Upper lobe of left lung (tissue), 6 donors: Measurements from ENCODE around the gene ARHGAP45. TPM values are rescaled to one million over a fixed set of nuclear protein-coding genes. Genes with fewer than 3 reads are reported as not detected.

Experiments
- ATAC-seq, 2 donors: fragments of 200-7000 bp; cut with Tn5 transposase; one replicate each; pipeline ENCODE4 v1.9.1; 2022; ENCODE audit warnings: mild to moderate bottlenecking in 2 of 2, moderate library complexity in 2 of 2; ENCODE audit not compliant: low FRiP score in 2 of 2
- DNase-seq, 2 donors: peaks; one replicate each; pipeline ENCODE4 v3.0.0-alpha.2; 2019 to 2020
- H3K27ac ChIP-seq, 4 donors: fragments of 200-600 bp; sonication (generic); one replicate each; pipeline ENCODE4 v1.5.1; 2016 to 2019
- H3K27me3 ChIP-seq, 4 donors: fragments of 200-600 bp; sonication (generic); one replicate each; pipeline ENCODE4 v1.5.1; 2017 to 2019
- H3K36me3 ChIP-seq, 4 donors: fragments of 200-600 bp; sonication (generic); one replicate each; pipeline ENCODE4 v1.5.1; 2016 to 2019
- H3K4me1 ChIP-seq, 4 donors: fragments of 200-600 bp; sonication (generic); one replicate each; pipeline ENCODE4 v1.5.1; 2018 to 2019
- H3K4me3 ChIP-seq, 4 donors: fragments of 200-600 bp; sonication (generic); one replicate each; pipeline ENCODE4 v1.5.1; 2017 to 2019; ENCODE audit warnings: mild to moderate bottlenecking in 2 of 4, moderate library complexity in 1 of 4
- H3K9me3 ChIP-seq, 4 donors: fragments of 200-600 bp; sonication (generic); one replicate each; pipeline ENCODE4 v1.5.1; 2018 to 2019
- EP300 ChIP-seq, 4 donors: sonication (generic); formaldehyde crosslinking; IDR thresholded peaks; one replicate each; pipeline ENCODE4 v1.5.1; 2017; ENCODE audit warnings: antibody characterized with exemption in 4 of 4, control low read depth in 2 of 4
- POLR2A ChIP-seq, 4 donors: fragments of 450-650 bp; IDR thresholded peaks; one replicate each; pipeline ENCODE4 v1.5.1; 2016 to 2017; ENCODE audit warnings: antibody characterized with exemption in 4 of 4, mild to moderate bottlenecking in 2 of 4
- POLR2AphosphoS5 ChIP-seq, 2 donors: sonication (generic); formaldehyde crosslinking; IDR thresholded peaks; one replicate each; pipeline ENCODE4 v1.5.1; 2017; ENCODE audit warnings: antibody characterized with exemption in 2 of 2
- WGBS, 2 donors: methylation state at CpG; one replicate each; pipeline ENCODE4 v1.1.5; 2017 to 2018; 5-methylcytosine and 5-hydroxymethylcytosine counted together
- total RNA-seq, 6 donors: library from RNA; depleted of rRNA in 4 of 6; stranded (reverse); fragments of >200 nt in 4 of 6; gene quantifications; one replicate each; pipeline versions ENCODE4 v1.1.0 to v1.2.1, GENCODE V29; 2016 to 2021
- TF ChIP-seq, protein P1 (sequence below), 6 experiments: fragments of 450-650 bp in 4 of 6; fragments of 200-600 bp in 2 of 6; sonication (generic) in 2 of 6; IDR thresholded peaks; one replicate each; pipeline ENCODE4 v1.5.1; 2016 to 2019; ENCODE audit warnings: antibody characterized with exemption in 6 of 6
- donor health status: DM: no; HTN: no; CAD: no; lungs with moderate emphysema.
- donor health status: DM: no; HTN: yes; CAD: no; lungs with severe emphysema.

Gene ARHGAP45
- total RNA-seq, 6 donors from 2014 or later = 91.6 to 332 (median 123) TPM

- DNase-seq = peak in 1 of 2 donors; percentile 86
- WGBS, 2 donors = 93 to 97% methylated on average over 25 to 40 of the region's 50 CpGs
- peaks cover 5 to 74% (median 65%) of the 10 kb centered on the region in 4 donors for H3K36me3 ChIP-seq
Observed at GRCh38 chr19:1080360-1081161, 13.6 kb downstream of the ARHGAP45 start.

GRCh38 chr19:1081301-1082164, 14.6 kb downstream of the ARHGAP45 start:
- DNase-seq = peak in 1 of 2 donors; percentile 95
- ATAC-seq = no peak
- TF ChIP-seq, protein P1, sequence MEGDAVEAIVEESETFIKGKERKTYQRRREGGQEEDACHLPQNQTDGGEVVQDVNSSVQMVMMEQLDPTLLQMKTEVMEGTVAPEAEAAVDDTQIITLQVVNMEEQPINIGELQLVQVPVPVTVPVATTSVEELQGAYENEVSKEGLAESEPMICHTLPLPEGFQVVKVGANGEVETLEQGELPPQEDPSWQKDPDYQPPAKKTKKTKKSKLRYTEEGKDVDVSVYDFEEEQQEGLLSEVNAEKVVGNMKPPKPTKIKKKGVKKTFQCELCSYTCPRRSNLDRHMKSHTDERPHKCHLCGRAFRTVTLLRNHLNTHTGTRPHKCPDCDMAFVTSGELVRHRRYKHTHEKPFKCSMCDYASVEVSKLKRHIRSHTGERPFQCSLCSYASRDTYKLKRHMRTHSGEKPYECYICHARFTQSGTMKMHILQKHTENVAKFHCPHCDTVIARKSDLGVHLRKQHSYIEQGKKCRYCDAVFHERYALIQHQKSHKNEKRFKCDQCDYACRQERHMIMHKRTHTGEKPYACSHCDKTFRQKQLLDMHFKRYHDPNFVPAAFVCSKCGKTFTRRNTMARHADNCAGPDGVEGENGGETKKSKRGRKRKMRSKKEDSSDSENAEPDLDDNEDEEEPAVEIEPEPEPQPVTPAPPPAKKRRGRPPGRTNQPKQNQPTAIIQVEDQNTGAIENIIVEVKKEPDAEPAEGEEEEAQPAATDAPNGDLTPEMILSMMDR (IDR thresholded peaks at IDR 0.05) = no peak
- TF ChIP-seq EP300 (IDR thresholded peaks at IDR 0.05) = no peak
- TF ChIP-seq POLR2A (IDR thresholded peaks at IDR 0.05) = no peak
- TF ChIP-seq POLR2AphosphoS5 (IDR thresholded peaks at IDR 0.05) = no peak
- Histone ChIP-seq H3K36me3 (peaks cover 6 to 84% (median 74%) of the 10 kb centered on the region in 4 donors), H3K27me3 (no peaks in the 10 kb centered on the region), H3K4me3 (peak overlapping the region in 3 of 4 donors; percentile 19 to 22 (median 20)), H3K9me3 (no peaks in the 10 kb centered on the region), H3K27ac (peak overlapping the region in 3 of 4 donors; percentile 57 to 75 (median 67)), H3K4me1 (peaks cover 17 to 43% (median 27%) of the 10 kb centered on the region in 4 donors)
- WGBS, 2 donors = 79 to 92% methylated on average over 25 to 50 of the region's 58 CpGs

More at GRCh38 chr19:1080360-1081161, 13.6 kb downstream of the ARHGAP45 start:
- no peak for ATAC-seq
- Histone ChIP-seq H3K27me3 (no peaks in the 10 kb centered on the region), H3K4me1 (peaks cover 26 to 52% (median 34%) of the 10 kb centered on the region in 4 donors), H3K9me3 (no peaks in the 10 kb centered on the region), H3K4me3 (no peak overlapping the region), H3K27ac (no peak overlapping the region)
- TF ChIP-seq POLR2AphosphoS5 (IDR thresholded peaks at IDR 0.05) = no peak
- no peak for TF ChIP-seq EP300 (IDR thresholded peaks at IDR 0.05)
- TF ChIP-seq POLR2A (IDR thresholded peaks at IDR 0.05) = no peak
- TF ChIP-seq, protein P1 (IDR thresholded peaks at IDR 0.05) = no peak

- H3K27ac ChIP-seq = peak overlapping the region in 2 of 4 donors; percentile 67 to 75
- peaks cover 8 to 90% (median 80%) of the 10 kb centered on the region in 4 donors for H3K36me3 ChIP-seq
- 45 to 73% methylated on average over 32 to 48 of the region's 51 CpGs for WGBS, 2 donors
- ATAC-seq (peak; percentile 77 to 93), DNase-seq (peak; percentile 93 to 95)
- TF ChIP-seq POLR2AphosphoS5 (IDR thresholded peaks at IDR 0.05) = peak in 1 of 2 donors; percentile 2
- TF ChIP-seq, protein P1 (IDR thresholded peaks at IDR 0.05) = no peak
- H3K4me1 ChIP-seq = peaks cover 10 to 39% (median 20%) of the 10 kb centered on the region in 4 donors
- peak overlapping the region in 3 of 4 donors; percentile 27 to 38 (median 34) for H3K4me3 ChIP-seq
- H3K9me3 ChIP-seq = no peaks in the 10 kb centered on the region
- H3K27me3 ChIP-seq = no peaks in the 10 kb centered on the region
Observed at GRCh38 chr19:1082165-1082927, 15.4 kb downstream of the ARHGAP45 start.
